Measurements from ENCODE around the gene CCDC136.

CCDC136 gene

DNA sequence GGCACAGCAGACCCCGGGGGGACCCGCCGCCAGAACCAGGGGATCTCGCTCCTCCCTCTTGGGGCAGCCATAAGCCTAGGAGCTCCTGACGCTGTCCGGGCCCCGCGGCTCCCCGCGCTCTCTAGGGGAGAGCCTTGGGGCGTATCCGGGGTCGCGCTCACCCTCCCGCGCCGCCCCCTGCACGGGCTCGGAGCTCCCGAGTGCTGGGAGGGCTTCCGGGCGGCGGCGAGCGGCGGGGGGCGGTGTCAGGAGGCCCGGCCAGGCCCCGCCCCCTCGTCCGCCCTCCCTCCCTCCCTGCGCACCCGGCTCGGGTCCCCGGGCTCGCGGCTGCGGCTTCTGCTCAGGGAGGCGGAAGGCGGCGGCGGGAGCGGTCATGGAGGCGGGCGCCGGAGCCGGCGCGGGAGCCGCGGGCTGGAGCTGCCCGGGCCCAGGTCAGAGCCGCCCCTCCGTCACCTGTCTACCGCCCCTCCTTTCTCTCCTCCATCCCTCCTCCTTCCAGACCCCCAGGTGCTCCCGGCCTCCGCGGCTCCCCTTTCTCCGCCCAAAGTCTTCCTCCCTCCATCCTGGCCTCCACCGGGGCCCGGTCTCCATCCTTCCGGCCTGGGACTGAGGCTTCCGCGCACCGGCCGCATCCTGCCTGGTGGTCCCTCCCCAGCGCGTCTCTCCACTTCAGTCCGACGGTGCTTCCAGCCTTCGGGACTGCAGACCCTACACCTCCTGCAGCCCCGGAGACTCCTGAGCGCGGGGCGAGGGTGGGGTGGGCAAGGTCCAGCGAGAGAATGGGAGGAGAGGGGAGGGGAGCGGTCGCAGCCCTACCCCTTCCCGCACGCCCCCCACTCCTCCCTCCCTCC, at the start of gene CCDC136:
Gene CCDC136, plus strand, starts transcription at position 848 of the 851 bp plus-strand sequence. CDS start 444 bp downstream, outside the sequence.
- ChIA-PET POLR2A (interaction anchor here (0.5 to 1.3 kb wide), 3 partner anchors 14 to 322 kb away, joined by 3 to 4 read pairs (median 3); no protein-coding TSS in a partner anchor), CTCF (no interaction called here)
- TF ChIP-seq CTCF (IDR thresholded peaks at IDR 0.05; ENCODE audit: insufficient read depth, low read length, missing control alignments): no peak
- H3K4me3 ChIP-seq (ENCODE audit: low read depth, low read length): peak within 1 kb of the TSS; percentile 78
- no peak for DNase-seq (ENCODE audit: low read depth, low spot score)

DNA sequence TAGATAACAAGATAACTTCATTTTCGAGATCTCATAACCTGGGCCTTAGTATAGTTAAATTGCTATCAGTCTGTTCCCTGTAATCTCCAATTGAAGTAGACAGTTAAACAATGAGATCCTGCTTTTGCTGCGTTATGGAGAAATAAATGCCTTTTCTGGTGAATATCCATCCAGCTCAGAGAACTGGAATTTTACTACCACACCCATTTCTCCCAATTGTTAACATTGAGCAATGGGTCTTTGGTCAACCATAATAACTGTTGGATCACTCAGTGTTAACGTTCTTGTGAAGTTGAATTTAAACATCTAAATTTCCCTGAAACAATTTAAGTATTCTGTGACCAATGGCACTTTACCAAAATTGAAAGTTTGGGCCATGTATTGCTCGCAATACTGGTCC, 49.6 kb upstream of the CCDC136 start:
- ChIA-PET POLR2A (interaction anchor here (5.1 to 6.2 kb wide), 2 partner anchors 13 to 90 kb away, joined by 39 to 74 read pairs; no protein-coding TSS in a partner anchor), CTCF (interaction anchor here (2.0 to 2.3 kb wide), 2 partner anchors 12 to 90 kb away, joined by 9 read pairs; no protein-coding TSS in a partner anchor)
- H3K4me3 ChIP-seq (ENCODE audit: low read depth, low read length): peak overlapping the region; percentile 20
- no peak for TF ChIP-seq CTCF (IDR thresholded peaks at IDR 0.05; ENCODE audit: insufficient read depth, low read length, missing control alignments)
- no peak for DNase-seq (ENCODE audit: low read depth, low spot score)

DNA sequence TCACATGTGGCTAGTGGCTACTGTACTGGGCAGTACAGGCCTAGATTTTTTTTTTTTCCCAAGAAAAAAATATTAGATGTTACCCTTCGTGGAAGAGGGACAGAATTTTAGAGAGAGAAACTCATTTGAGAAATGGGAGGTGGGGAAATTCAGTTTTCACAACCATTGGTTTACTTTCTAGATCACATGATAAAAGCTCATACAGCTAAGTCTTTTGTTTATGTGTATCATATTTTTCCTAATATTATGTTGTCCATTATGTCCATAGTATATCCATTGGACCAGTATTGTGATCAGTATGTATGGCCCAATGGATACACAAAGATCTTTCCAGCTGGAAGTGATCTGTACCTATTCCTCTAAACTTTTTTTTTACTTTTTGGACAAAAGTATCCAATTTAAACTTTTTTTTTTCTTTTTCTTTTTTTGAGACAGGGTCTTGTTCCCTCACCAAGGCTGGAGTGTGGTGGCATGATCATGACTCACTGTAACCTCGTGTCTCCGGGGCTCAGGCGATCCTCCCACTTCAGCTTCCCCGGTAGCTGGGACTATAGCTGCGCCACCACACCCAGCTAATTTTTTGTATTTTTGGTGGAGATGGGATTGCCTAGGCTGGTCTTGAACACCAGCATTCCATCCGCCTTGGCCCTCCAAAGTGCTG, 48.5 kb upstream of the CCDC136 start:
- CTCF ChIA-PET: interaction anchor here (1.0 to 2.3 kb wide), 4 partner anchors 10 to 120 kb away, joined by 3 to 9 read pairs (median 6); no protein-coding TSS in a partner anchor
- POLR2A ChIA-PET: interaction anchor here (0.6 to 6.2 kb wide), 2 partner anchors 12 to 86 kb away, joined by 3 to 74 read pairs; no protein-coding TSS in a partner anchor
- DNase-seq (ENCODE audit: low read depth, low spot score): no peak
- TF ChIP-seq CTCF (IDR thresholded peaks at IDR 0.05; ENCODE audit: insufficient read depth, low read length, missing control alignments): no peak
- no peak overlapping the region for H3K4me3 ChIP-seq (ENCODE audit: low read depth, low read length)

DNA sequence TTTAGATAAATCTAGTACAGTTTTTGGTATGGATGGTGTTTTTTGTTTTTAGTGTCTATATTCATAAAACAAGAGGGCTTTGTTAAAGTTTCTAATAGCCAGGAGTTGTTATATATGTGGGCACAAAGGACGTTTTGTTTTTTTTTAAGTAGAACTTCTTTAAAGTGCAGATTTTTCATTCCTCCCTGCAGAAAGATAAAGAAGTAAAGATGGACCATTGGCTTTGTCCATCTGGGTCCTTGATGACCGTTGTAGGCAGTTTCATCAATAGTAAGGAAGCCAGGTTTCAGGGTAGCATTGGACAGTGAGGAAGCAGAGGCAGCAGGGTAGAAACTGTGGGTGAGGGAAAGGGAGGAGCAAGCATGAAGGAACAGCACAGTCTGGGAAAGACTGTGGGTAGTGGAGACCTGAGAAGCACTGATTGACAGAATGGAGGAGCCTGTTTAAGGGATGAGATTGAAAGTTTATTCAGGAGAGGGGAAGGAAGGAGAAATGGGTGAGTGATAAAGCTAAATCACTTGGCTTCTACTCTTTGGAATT, 47.3 kb upstream of the CCDC136 start:
- H3K4me3 ChIP-seq (ENCODE audit: low read depth, low read length): no peak overlapping the region
- CTCF ChIA-PET: interaction anchor here (1.0 kb wide), 1 partner anchor 9 kb away, joined by 3 read pairs; no protein-coding TSS in a partner anchor
- POLR2A ChIA-PET: no interaction called here

DNA sequence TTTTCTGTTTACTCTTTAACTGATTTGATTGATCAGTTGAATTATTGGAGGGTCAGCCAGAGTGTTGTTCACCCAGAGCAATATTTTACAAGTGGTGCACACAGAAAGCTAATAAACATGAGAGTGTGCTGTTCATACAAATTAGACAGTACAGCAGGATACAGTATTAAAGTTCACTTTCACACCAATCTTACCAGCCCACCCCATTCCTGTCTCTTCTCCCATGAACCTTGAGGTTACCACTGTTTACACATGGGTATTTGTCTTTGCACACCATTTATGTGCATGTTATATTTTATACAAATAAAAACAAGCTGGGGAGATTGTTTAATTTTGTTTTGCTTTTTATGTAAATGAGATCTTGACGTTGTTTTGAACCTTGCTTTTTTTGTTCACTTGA, 46.1 kb upstream of the CCDC136 start:
- CTCF ChIA-PET: interaction anchor here (1.1 kb wide), 1 partner anchor 10 kb away, joined by 4 read pairs; no protein-coding TSS in a partner anchor
- TF ChIP-seq CTCF (IDR thresholded peaks at IDR 0.05; ENCODE audit: insufficient read depth, low read length, missing control alignments): no peak
- no peak overlapping the region for H3K4me3 ChIP-seq (ENCODE audit: low read depth, low read length)
- POLR2A ChIA-PET: interaction anchor here (2.9 kb wide), 1 partner anchor 11 kb away, joined by 18 read pairs; no protein-coding TSS in a partner anchor
- DNase-seq (ENCODE audit: low read depth, low spot score): no peak

More for the DNA sequence above, 47.3 kb upstream of the CCDC136 start:
- TF ChIP-seq CTCF (IDR thresholded peaks at IDR 0.05; ENCODE audit: insufficient read depth, low read length, missing control alignments): no peak
- no peak for DNase-seq (ENCODE audit: low read depth, low spot score)
